Activated B cell treated with CpG ODN at 0.5 μM for 24 hours (primary cell): Measurements from ENCODE around the gene GPX1. TPM values are rescaled to one million over a fixed set of nuclear protein-coding genes. Genes with fewer than 3 reads are reported as not detected.
"Not testable (repeated sequence)": the region's sequence is repeated elsewhere in the genome, so short reads cannot be mapped to it uniquely, and the experiment has no call there.

ENCODE experiments used
- ATAC-seq: fragments of 200-7000 bp; cut with Tn5 transposase; one replicate; pipeline ENCODE4 v1.10.0; 2021; ENCODE audit warnings: low read depth, mild to moderate bottlenecking, moderate library complexity
- CTCF ChIA-PET: fragments of 350-600 bp; sonication (Branson Sonifier 250); formaldehyde crosslinking; loops from one replicate; lab custom pipeline; 2021; ENCODE audit warnings: antibody characterized with exemption; lab: Charles Lee
- POLR2A ChIA-PET: fragments of 350-600 bp; sonication (Branson Sonifier 250); formaldehyde crosslinking; loops from one replicate; lab custom pipeline; 2021; ENCODE audit warnings: antibody characterized with exemption; lab: Charles Lee
- DNase-seq: peaks from one replicate; pipeline ENCODE4 v3.0.0; 2022
- H3K27ac Mint-ChIP-seq: one replicate; pipeline ENCODE4 v1.8.0; 2020; ENCODE audit warnings: mixed read lengths
- H3K27me3 Mint-ChIP-seq: one replicate; pipeline ENCODE4 v1.8.0; 2021; ENCODE audit warnings: mixed read lengths
- H3K36me3 Mint-ChIP-seq: one replicate; pipeline ENCODE4 v1.8.0; 2021; ENCODE audit warnings: low read depth, mixed read lengths
- H3K4me1 Mint-ChIP-seq: one replicate; pipeline ENCODE4 v1.8.0; 2021; ENCODE audit warnings: mixed read lengths
- H3K4me3 Mint-ChIP-seq: one replicate; pipeline ENCODE4 v1.8.0; 2020; ENCODE audit warnings: mild to moderate bottlenecking, mixed read lengths
- H3K9me3 Mint-ChIP-seq: one replicate; pipeline ENCODE4 v1.8.0; 2020; ENCODE audit warnings: mixed read lengths
- CTCF ChIP-seq: fragments of 200-600 bp; IDR thresholded peaks from one replicate; pipeline ENCODE4 v1.8.0; 2022; ENCODE audit warnings: antibody characterized with exemption, mild to moderate bottlenecking
- intact Hi-C: fragments of 100-400 bp; cut with micrococcal nuclease; formaldehyde crosslinking; loops from one replicate; pipeline ENCODE4 v1.15.1; 2024
- total RNA-seq: library from RNA; stranded (reverse); gene quantifications from 2 replicates; pipeline ENCODE4 v1.2.3, GENCODE V29; 2022

The GPX1 gene
- 90.0 and 94.6 TPM in 2 replicates for total RNA-seq

- Mint-ChIP-seq H3K9me3 (no peaks in the 10 kb centered on the region), H3K4me1 (peaks cover 35% of the 10 kb centered on the region), H3K27ac (peak within 1 kb of the TSS; percentile 90), H3K36me3 (peaks cover 56% of the 10 kb centered on the region), H3K4me3 (peak within 1 kb of the TSS; percentile 89), H3K27me3 (no peaks in the 10 kb centered on the region)
- intact Hi-C loops, result no loop called here
- ATAC-seq, result peak; percentile 77
- peak; percentile 67 for DNase-seq
- ChIA-PET POLR2A (interaction anchor here (0.6 to 7.0 kb wide), 7 partner anchors 14 to 455 kb away, joined by 4 to 106 read pairs (median 11); partner anchors contain the start of genes NICN1, RHOA, TCTA and USP4), CTCF (interaction anchor here (0.9 to 1.5 kb wide), 2 partner anchors 11 to 18 kb away, joined by 3 to 11 read pairs (median 11); partner anchors contain the start of gene USP4)
- TF ChIP-seq CTCF, result no peak
Measured at GRCh38 chr3:49358217-49358883, at the start of gene GPX1. Gene GPX1 (minus strand): TSS chr3:49358353. CDS start chr3:49358278, 75 bp downstream.

GRCh38 chr3:49406571-49407565 lies 48.7 kb upstream of the GPX1 start:
- no peaks in the 10 kb centered on the region for H3K9me3 Mint-ChIP-seq
- POLR2A ChIA-PET, result interaction anchor here (0.7 to 3.4 kb wide), 5 partner anchors 10 to 67 kb away, joined by 4 to 22 read pairs (median 5); partner anchors contain the start of genes NICN1 and USP4
- peak overlapping the region; percentile 63 for H3K27ac Mint-ChIP-seq
- no peak for ATAC-seq
- intact Hi-C loops, result no loop called here
- no peak for TF ChIP-seq CTCF
- H3K36me3 Mint-ChIP-seq, result peaks cover 30% of the 10 kb centered on the region
- DNase-seq, result no peak
- peaks cover 66% of the 10 kb centered on the region for H3K4me1 Mint-ChIP-seq
- H3K27me3 Mint-ChIP-seq, result no peaks in the 10 kb centered on the region
- peak overlapping the region; percentile 50 for H3K4me3 Mint-ChIP-seq
- CTCF ChIA-PET, result no interaction called here

- H3K27me3 Mint-ChIP-seq, H3K9me3 Mint-ChIP-seq, DNase-seq, H3K4me3 Mint-ChIP-seq, intact Hi-C loops, H3K27ac Mint-ChIP-seq, ATAC-seq, CTCF ChIA-PET: not testable (repeated sequence)
- POLR2A ChIA-PET, result interaction anchor here (0.6 to 1.4 kb wide), 3 partner anchors 12 to 317 kb away, joined by 3 to 9 read pairs (median 4); no protein-coding TSS in a partner anchor
- Mint-ChIP-seq H3K4me1 (peaks cover 73% of the 10 kb centered on the region), H3K36me3 (peaks cover 32% of the 10 kb centered on the region)
Measured at GRCh38 chr3:49405570-49405969, 47.4 kb upstream of the GPX1 start.

- CTCF ChIA-PET, result no interaction called here
- DNase-seq (no peak), ATAC-seq (no peak)
- no peaks in the 10 kb centered on the region for H3K27me3 Mint-ChIP-seq
- no peaks in the 10 kb centered on the region for H3K9me3 Mint-ChIP-seq
- POLR2A ChIA-PET, result interaction anchor here (0.6 to 0.8 kb wide), 4 partner anchors 10 to 59 kb away, joined by 3 to 4 read pairs (median 4); no protein-coding TSS in a partner anchor
- peaks cover 72% of the 10 kb centered on the region for H3K4me1 Mint-ChIP-seq
- peaks cover 41% of the 10 kb centered on the region for H3K36me3 Mint-ChIP-seq
- no peak for TF ChIP-seq CTCF
- H3K27ac Mint-ChIP-seq, result peak overlapping the region; percentile 24
- intact Hi-C loops, result no loop called here
- no peak overlapping the region for H3K4me3 Mint-ChIP-seq
Measured at GRCh38 chr3:49403891-49404290, 45.7 kb upstream of the GPX1 start.

- peaks cover 50% of the 10 kb centered on the region for H3K36me3 Mint-ChIP-seq
- H3K9me3 Mint-ChIP-seq, result no peaks in the 10 kb centered on the region
- CTCF ChIA-PET, result no interaction called here
- TF ChIP-seq CTCF, result no peak
- POLR2A ChIA-PET, result interaction anchor here (0.7 kb wide), 1 partner anchor 46 kb away, joined by 3 read pairs; no protein-coding TSS in a partner anchor
- intact Hi-C loops, result loop anchor here (1.0 kb wide), 1 partner anchor 10 kb away; the partner anchor contains the start of gene RHOA
- H3K27me3 Mint-ChIP-seq, result no peaks in the 10 kb centered on the region
- DNase-seq, result no peak
- no peak overlapping the region for H3K4me3 Mint-ChIP-seq
- no peak for ATAC-seq
- H3K27ac Mint-ChIP-seq, result no peak overlapping the region
- H3K4me1 Mint-ChIP-seq, result peaks cover 70% of the 10 kb centered on the region
Measured at GRCh38 chr3:49401766-49402165, 43.6 kb upstream of the GPX1 start.
